ENCODE measurements around the gene NHERF2. TPM values are rescaled to one million over a fixed set of nuclear protein-coding genes. Genes with fewer than 3 reads are reported as not detected.

Gene NHERF2
- total RNA-seq, 4 donors from 2014 or later, result 52.8 to 166 (median 84.9) TPM

DNA sequence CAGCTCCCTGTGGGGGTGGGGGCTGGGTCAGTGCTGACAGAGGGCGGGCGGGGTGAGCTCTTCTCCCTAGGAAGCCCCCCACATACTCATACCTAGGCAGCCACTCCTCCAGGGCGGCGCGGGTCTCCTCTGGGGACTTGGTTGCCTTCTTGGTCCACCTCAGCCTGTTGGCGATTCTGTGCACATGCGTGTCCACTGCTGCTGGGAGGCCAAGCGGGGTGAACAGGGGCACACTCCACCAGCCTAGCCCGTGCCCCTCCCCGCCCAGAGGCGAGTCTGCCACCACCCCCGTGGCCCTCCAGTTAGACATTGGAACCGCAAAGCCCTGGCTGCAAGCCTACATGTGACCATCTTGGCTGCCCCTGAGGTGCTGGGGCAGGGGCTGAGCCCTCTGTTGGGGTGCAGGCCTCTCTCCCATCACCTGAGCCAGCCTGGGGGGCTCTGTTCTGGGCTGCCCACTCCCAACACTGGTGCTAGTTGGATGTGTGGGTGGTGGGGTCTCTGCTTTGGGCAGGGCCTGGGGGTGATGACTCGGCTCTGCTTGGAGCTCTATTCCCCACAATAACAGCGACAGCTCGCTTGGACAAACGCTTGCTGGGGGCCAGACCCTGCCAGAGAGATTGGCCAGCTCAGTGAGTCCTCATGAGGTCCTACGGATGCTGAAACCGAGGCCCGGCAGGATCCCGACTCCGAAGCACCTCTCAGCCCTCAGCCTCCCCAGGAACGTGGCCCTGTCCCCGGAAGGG is 13.5 kb downstream of the NHERF2 start:
- DNase-seq (ENCODE audit: low spot score) (no peak), ATAC-seq (ENCODE audit: low FRiP score) (no peak)
- TF ChIP-seq, protein P1, sequence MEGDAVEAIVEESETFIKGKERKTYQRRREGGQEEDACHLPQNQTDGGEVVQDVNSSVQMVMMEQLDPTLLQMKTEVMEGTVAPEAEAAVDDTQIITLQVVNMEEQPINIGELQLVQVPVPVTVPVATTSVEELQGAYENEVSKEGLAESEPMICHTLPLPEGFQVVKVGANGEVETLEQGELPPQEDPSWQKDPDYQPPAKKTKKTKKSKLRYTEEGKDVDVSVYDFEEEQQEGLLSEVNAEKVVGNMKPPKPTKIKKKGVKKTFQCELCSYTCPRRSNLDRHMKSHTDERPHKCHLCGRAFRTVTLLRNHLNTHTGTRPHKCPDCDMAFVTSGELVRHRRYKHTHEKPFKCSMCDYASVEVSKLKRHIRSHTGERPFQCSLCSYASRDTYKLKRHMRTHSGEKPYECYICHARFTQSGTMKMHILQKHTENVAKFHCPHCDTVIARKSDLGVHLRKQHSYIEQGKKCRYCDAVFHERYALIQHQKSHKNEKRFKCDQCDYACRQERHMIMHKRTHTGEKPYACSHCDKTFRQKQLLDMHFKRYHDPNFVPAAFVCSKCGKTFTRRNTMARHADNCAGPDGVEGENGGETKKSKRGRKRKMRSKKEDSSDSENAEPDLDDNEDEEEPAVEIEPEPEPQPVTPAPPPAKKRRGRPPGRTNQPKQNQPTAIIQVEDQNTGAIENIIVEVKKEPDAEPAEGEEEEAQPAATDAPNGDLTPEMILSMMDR (IDR thresholded peaks at IDR 0.05), result no peak

DNA sequence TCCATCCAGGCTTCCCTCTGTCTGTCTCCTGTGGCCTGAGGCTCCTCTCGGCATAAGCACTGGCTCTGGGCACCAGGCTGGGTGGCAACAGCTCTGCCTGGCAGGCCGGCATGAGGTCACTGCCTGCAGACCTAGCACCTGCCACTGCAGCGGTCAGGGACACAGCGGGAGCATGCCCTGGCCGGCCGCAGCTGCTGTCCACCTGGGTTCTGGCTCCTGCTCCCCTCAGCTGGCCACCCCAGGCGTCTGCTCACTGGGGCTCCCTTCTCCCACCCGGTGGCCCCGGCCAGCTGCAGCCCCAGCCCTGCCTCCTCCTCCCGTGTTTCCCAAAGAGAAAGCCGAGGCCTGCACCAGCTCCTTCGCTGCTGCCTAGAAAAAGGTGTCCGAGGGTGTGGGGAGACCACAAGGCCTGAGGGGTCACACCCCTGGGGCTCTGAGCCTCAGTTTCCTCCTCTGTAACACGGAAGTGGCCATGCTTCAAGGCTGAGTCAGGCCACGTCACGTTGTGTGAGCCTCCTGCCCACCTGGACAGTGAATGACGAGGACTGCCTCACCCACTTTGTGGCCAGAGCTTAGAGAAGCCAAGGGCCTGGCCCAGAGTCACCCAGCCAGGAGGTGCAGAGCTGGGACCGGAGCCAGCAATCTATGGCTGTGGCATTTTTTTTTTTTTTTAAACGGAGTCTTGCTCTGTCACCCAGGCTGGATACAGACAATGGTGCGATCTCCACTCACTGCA is 14.3 kb downstream of the NHERF2 start:
- TF ChIP-seq, protein P1 (IDR thresholded peaks at IDR 0.05), result no peak
- ATAC-seq (ENCODE audit: low FRiP score) (no peak), DNase-seq (ENCODE audit: low spot score) (no peak)

DNA sequence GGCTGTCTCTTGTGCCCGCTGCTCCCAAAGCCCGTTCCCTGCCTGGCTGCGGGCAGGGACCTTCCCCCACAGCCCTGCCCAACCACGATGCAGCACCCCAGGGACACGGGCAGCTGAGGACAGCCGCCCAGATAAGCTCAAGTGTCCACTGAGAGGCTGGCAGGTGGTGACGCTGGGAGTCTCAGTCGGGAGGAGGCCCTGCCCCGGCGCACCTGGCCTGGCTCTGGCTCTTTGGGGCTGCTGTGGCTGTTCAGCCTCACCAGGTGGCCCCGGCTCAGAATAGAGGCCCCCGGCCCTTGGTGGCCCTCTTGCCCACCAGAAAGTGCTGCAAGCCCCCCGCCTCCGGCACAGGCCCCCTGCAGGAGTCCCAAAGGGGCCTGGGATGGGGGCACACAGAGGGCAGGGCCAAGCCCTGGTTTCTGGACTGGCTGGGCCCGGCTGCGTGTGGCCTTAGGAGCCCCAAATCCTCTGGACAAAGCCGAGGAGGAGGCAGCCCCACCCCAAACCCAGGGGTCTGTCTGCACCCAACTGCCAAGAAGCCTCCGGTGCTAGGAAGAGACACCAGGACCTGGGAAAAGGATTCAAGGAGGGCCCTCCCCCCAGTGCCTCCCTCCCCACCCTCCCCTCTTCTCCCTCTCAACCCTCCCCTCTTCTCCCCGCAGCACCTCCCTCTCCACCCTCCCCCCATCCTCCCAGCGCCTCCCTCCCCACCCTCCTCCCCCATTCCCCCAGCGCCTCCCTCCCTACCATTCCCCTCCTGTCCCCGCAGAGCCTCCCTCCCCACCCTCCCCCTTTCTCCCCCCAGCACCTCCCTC is 15.7 kb downstream of the NHERF2 start:
- no peak for ATAC-seq (ENCODE audit: low FRiP score)
- TF ChIP-seq, protein P1 (IDR thresholded peaks at IDR 0.05), result no peak
- no peak for DNase-seq (ENCODE audit: low spot score)

DNA sequence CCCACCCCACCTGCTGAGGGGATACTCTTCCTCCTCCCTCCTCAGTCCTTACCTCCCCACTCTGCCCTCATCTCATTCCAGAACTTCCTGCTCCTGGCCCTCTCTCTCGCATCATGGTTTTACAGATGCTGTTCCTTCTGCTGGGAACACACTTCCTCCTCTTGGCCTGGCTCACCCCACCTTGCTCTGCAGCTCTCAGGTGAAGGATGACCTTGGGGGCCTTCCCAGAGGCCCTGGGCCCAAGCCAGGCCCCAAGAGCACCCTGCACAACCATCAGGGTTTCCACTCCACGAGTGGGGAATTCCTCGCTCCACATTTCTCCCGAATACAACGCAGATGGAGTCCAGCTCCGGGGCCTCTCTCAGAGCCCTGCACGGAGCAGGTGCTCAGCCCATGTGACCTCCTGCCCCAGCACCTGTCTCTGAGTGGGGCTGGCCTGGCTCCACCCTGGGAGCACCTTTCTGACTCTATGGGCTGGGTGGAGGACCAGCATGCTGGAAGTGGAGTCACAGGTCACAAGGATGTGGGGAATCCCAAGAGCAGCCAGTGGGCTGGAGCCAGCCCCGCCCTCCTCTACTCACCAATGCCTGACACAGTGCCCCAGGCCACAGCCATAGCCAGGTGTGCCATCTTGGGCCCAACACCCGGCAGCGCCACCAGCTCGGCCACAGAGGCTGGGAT is 16.4 kb downstream of the NHERF2 start:
- ATAC-seq (ENCODE audit: low FRiP score) (no peak), DNase-seq (ENCODE audit: low spot score) (no peak)
- TF ChIP-seq, protein P1 (IDR thresholded peaks at IDR 0.05), result no peak

DNA sequence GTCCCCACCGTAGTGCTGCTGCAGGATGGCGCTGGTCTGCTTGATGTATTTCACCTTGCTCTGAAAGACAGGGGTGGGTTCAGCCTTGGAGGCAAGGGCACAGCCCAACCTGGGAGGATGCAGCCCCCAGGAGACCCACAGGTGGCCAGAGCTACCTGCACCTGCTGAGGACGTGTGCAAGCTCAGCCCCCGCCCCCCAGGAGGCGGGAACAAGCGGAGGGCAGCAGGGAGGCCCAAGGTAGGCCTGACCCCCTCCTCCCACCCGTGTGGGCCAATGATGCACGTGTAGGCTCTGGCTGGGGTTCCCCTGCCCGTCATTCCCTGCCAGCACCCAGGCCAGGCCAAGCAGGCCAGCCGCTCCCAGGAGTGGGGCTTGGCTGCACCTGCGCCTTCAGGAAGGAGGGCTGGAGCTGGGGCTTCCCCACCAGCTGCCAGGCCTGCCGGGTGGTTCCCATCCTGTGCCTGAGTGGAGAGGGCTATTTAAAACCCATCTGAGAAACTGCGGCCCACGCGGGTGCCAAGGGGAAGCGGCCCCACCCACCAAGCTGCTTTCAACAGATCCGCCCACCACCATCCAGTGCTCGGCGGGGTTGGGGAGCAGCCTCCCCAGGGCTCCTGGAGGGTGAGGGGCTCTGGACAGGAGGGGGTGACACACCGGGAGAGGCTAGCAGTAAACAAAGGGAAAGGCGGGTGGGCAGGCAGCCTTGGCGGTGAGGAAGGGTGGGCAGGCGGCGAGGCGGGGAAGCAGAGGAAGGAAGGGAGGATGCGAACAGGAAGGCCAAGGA is 17.2 kb downstream of the NHERF2 start:
- ATAC-seq (ENCODE audit: low FRiP score), result peak; percentile 7
- no peak for DNase-seq (ENCODE audit: low spot score)
- TF ChIP-seq, protein P1 (IDR thresholded peaks at IDR 0.05), result no peak

DNA sequence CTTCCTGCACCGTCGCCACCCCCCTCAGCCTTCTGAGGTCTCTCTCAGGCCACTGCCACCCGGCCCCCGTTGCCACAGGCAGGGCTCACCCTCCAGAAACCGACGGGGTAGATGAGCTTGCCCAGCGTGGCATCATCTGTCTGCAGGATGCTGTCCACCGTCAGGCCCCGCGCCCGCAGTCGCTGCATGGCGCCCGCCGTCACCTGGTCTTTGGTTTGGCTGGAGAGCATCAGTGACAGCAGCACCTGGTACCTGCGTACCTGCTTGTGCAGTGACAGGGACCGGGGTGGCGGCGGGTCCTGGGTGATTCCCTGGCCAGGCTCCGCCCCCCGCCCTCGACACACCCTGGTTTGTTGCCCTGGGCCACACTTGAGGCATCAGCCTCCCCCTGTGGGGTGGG is 17.8 kb downstream of the NHERF2 start:
- no peak for ATAC-seq (ENCODE audit: low FRiP score)
- TF ChIP-seq, protein P1 (IDR thresholded peaks at IDR 0.05), result no peak
- no peak for DNase-seq (ENCODE audit: low spot score)

All from omental fat pad (tissue), 4 donors.